ENCODE results near the gene CLEC16A.
A peak's percentile ranks its signal among the peaks of the same experiment; 100 is the strongest.
"Not testable (repeated sequence)": the region's sequence is repeated elsewhere in the genome, so short reads cannot be mapped to it uniquely, and the experiment has no call there.

The CLEC16A gene

GRCh38 chr16:10944249-10945064 is at the start of gene CLEC16A:
CLEC16A (plus strand) TSS chr16:10944564; CDS start chr16:10944718, 154 bp downstream.
- DNase-seq (ENCODE audit: low spot score), result peak; percentile 93

- no peak for DNase-seq (ENCODE audit: low spot score)
Observed at GRCh38 chr16:10895053-10895946, 49.1 kb upstream of the CLEC16A start.

DNA sequence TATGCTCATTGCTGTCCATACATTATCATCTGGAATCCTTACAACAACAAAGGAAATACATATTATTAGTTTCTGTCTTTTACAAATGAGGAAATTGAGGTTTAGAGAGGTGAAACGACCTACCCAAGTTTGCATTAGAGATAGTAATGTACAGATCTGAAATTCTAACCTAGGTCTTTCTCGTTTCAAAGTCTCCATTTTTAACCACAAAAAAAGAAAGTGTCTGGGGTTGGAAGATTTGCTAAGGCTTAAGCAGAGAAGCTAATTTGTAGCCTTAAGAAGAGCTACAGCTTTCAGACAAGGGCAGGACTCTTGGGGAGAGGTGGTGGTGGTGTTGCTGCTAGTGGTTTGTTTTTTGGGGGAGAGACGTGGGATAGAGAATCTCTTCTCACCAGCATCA is 48.2 kb upstream of the CLEC16A start:
- no peak for DNase-seq (ENCODE audit: low spot score)

GRCh38 chr16:10896723-10897122 is 47.6 kb upstream of the CLEC16A start:
- DNase-seq (ENCODE audit: low spot score), result no peak

GRCh38 chr16:10897134-10897533 is 47.2 kb upstream of the CLEC16A start:
- no peak for DNase-seq (ENCODE audit: low spot score)

DNA sequence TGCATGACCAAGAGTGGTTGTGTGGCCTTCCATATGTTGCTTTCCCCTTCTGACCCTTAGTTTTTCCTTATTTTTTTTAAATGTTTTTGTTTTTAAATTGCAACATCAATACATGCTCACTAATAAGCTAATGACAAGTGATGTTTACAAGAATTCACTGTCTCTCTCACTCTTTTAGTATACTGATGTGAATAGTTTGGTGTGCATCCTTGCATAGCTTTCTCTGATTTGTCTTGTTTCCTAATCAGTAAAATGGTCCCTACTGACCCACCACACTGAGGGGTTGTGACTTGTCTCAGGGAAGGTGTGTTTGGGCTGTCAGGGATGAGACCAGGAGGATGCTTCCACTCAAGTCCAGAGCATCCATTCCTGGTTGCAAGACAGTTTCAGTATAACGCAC is 41.4 kb upstream of the CLEC16A start:
- no peak for DNase-seq (ENCODE audit: low spot score)

GRCh38 chr16:10906482-10906881 is 37.9 kb upstream of the CLEC16A start:
- no peak for DNase-seq (ENCODE audit: low spot score)

- DNase-seq (ENCODE audit: low spot score), result no peak
Observed at GRCh38 chr16:10906914-10907756, 37.2 kb upstream of the CLEC16A start.

- no peak for DNase-seq (ENCODE audit: low spot score)
Observed at GRCh38 chr16:10907757-10908045, 36.7 kb upstream of the CLEC16A start.

GRCh38 chr16:10911267-10911666 is 33.1 kb upstream of the CLEC16A start:
- no peak for DNase-seq (ENCODE audit: low spot score)

GRCh38 chr16:10916534-10916933 is 27.8 kb upstream of the CLEC16A start:
- DNase-seq (ENCODE audit: low spot score), result no peak

DNA sequence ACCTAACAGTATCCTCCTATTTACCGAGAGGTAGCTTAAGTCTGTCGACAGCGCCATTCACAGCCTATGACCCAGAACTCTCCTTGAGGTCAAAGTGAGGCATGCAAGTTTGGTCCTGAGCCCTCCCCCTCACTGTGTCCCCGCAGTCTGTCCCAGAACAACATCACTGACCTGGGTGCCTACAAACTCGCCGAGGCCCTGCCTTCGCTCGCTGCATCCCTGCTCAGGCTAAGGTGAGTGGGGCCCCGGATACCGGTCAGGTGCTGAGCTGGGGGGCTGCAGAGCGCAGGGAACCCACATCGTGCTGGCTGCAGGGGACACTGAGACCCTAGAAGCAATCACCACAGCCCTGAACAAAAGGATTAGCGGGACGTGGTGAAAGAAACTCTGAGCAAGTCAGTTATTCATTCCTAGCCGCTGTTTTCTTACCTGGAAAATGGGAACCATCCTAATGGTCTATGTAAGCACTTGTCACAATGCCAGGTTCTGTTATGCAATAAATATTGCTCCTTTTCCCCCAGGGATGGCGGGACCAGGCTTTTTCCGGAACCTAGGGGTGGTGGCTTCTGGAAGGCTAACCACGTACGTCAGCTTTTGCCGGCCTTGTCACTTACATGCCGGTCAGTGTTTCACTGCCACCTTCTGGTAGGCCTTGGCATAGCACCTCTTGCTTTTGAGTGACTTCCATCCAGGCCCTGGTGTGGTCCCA is 25.9 kb upstream of the CLEC16A start:
- DNase-seq (ENCODE audit: low spot score), result peak; percentile 83

DNA sequence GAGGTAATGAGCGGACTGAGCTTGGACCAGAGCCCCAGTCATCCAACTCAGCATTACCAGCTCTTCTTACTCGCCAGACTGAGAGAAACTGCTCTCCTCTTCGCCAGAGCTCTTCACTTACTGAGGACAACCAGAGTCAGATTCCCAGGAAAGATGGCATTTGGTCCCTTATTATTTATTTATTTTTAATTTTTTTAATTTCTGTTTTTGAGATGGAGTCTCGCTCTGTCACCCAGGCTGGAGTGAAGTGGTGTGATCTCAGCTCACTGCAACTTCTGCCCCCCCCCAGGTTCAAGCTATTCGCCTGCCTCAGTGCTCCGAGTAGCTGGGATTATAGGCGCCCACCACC is 25.4 kb upstream of the CLEC16A start:
- no peak for DNase-seq (ENCODE audit: low spot score)

DNA sequence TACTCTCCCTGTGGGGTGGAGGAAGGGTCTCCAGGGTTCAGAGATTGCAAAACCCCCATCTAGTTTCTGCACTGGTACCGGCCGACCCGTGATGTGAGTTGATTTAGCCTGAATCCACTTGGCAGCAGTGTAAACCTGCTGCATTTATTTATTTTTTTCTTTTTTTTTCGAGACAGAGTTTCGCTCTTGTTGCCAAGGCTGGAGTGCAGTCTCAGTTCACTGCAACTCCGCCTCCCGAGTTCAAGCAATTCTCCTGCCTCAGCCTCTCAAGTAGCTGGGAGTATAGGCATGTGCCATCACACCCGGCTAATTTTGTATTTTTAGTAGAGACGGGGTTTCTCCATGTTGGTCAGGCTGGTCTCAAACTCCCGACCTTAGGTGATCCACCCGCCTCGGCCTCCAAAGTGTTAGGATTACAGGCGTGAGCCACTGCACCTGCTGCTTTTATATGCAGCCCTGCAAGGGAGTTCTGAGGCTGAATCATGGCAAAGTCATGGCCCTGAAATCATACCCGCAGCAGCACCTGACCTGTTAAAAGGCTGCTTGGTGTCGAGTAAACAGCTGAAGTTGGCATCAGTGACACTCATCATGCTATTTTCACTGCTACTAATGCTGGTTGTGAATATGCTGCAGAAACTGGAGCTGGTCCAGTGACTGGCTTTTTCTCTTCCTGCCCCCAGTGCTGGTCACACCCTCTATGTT is 23.5 kb upstream of the CLEC16A start:
- no peak for DNase-seq (ENCODE audit: low spot score)

DNA sequence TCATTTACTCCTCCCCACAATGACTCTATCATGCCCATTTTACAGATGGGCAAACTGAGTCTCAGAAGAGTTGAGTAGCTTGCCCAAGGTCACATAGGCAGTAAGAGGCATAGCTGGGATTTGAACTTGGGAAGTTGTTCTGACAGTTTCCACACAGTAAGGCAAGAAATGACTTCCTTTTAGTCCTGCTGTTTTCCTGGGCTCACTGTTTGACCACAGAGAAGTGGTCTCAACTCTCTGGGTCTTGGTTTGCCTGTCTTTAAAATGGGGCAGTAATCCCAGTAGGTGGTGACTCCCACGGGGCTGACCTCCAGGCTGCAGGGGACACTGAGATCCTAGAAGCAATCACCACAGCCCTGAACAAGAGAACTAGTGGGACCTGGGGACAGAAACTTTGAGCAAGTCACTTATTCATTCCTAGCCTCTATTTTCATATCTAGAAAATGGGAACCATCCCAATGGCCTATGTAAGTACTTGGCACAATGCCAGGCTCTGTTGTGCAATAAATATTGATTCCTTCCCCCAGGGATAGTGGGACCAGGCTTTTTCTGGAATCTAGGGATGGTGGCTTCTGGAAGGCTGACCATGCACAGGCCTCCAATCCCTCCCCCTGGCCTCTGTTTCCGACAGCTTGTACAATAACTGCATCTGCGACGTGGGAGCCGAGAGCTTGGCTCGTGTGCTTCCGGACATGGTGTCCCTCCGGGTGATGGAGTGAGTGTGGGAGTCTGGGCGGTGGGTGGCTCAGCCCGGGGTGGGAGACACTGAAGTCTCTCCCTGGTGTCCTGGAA is 22.6 kb upstream of the CLEC16A start:
- no peak for DNase-seq (ENCODE audit: low spot score)

DNA sequence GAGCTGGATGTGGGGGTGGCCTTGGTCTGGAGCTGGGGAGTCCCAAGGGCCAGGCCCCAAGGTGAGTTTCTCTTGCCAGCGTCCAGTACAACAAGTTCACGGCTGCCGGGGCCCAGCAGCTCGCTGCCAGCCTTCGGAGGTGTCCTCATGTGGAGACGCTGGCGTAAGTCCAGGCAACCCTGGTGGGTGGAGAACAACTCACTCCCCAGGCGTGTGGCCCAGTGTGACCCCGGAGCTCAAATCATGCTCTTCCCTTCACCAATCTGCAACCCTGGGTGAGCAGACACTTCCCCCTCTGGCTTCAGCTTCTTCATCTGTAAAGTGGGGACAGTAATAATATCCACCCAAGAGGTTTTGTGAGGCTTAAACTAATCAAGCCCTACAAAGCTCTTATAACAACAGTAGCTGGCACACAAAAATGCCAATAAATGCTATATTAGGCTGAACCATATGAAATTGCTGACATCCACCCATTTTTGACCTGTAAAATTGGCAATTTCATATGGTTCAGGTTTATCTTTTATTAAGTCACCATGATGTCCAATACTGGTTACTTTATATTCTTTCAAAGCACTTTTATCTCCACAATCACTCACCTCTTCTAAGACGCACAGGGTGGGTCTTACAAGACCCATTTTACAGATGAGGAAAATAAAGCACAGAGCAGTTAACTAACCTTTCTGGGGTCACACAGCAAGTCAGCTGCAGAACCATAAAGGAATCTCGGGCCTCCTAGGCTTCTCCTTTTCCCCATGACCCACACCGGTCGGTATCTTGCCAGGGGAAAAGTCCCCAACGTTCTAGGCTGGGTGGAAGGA is 21.8 kb upstream of the CLEC16A start:
- no peak for DNase-seq (ENCODE audit: low spot score)

DNA sequence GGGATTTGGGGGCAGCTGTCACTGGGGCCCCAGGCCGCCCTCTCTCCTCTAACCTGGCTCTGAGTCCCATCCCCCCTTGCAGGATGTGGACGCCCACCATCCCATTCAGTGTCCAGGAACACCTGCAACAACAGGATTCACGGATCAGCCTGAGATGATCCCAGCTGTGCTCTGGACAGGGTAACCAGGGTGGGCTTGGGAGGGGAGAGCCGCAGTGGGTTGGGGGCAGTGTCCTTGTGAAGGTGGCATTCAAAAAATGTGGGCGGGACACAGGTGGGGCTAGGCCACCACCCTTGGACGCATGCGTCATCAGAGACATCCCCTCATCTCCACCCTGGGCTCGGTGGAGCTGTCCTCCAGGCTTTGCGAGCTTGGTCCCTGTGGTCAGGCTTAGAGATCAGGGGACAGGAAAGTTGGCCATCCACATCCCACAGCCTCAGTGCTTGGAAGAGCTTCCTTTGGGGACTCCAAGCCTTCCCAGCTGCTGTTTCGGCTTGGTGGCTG is 21.2 kb upstream of the CLEC16A start:
- DNase-seq (ENCODE audit: low spot score), result no peak

GRCh38 chr16:10923650-10924214 is 20.6 kb upstream of the CLEC16A start:
- DNase-seq (ENCODE audit: low spot score), result no peak

DNA sequence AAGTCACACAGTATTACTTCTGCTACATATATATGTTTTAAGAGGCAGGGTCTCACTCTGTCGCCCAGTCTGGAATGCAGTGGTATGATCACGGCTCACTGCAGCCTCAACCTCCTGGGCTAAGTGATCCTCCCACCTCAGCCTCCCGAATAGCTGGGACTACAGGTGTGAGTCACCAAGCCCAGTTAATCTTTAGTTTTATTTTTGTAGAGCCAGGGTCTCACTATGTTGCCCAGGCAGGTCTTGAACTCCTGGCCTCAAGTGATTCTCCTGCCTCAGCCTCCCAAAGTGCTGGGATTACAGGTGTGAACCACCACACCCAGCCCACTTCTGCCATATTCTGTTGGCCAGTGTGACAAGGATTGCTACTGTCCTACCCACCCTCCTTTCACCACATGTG is 19.1 kb upstream of the CLEC16A start:
- DNase-seq (ENCODE audit: low spot score), result not testable (repeated sequence)
